Body of pancreas (tissue), 4 donors: ENCODE data around the gene TAF15. TPM values are rescaled to one million over a fixed set of nuclear protein-coding genes. Genes with fewer than 3 reads are reported as not detected.

Experiments
- ATAC-seq: fragments of 150-250 bp; one replicate; pipeline ENCODE4 v1.9.1; 2016
- DNase-seq, 4 donors: peaks; one replicate each; pipeline ENCODE4 v3.0.0-alpha.2; 2019
- H3K27ac ChIP-seq, 4 donors: fragments of 200-600 bp; sonication (generic); 1 replicate in 3 of 4; 2 replicates in 1 of 4; pipeline versions ENCODE4 v1.5.1 to v1.6.1; 2016 to 2019; ENCODE audit warnings: mild to moderate bottlenecking in 1 of 4, mixed read lengths in 1 of 4, moderate library complexity in 1 of 4
- H3K27me3 ChIP-seq, 2 donors: fragments of 200-600 bp; sonication (generic); one replicate each; pipeline ENCODE4 v1.6.0; 2016; ENCODE audit warnings: mild to moderate bottlenecking in 1 of 2
- H3K36me3 ChIP-seq, 2 donors: fragments of 200-600 bp; sonication (generic); replicated peaks in 1 of 2; 2 replicates each; pipeline ENCODE4 v1.5.1; 2016; ENCODE audit warnings: low read depth in 2 of 2; ENCODE audit not compliant: insufficient read depth in 1 of 2
- H3K4me1 ChIP-seq: fragments of 200-600 bp; sonication (generic); one replicate; pipeline ENCODE4 v1.6.0; 2016
- H3K4me3 ChIP-seq, 2 donors: fragments of 200-600 bp; sonication (generic); 1 replicate in 1 of 2; 2 replicates in 1 of 2; pipeline ENCODE4 v1.5.1; 2016 to 2019
- H3K9me3 ChIP-seq, 3 donors: fragments of 200-600 bp; sonication (generic); 1 replicate in 2 of 3; 2 replicates in 1 of 3; pipeline ENCODE4 v1.5.1; 2016
- CTCF ChIP-seq, 7 experiments: fragments of 450-650 bp in 4 of 7; fragments of 200-600 bp in 3 of 7; sonication (generic) in 3 of 7; IDR thresholded peaks; one replicate each; pipeline ENCODE4 v1.5.1; 2016 to 2019; ENCODE audit warnings: antibody characterized with exemption in 7 of 7
- POLR2A ChIP-seq, 3 donors: fragments of 450-650 bp; IDR thresholded peaks; one replicate each; pipeline ENCODE4 v1.6.1; 2016; ENCODE audit warnings: antibody characterized with exemption in 3 of 3, mild to moderate bottlenecking in 2 of 3
- WGBS, 2 donors: methylation state at CpG; one replicate each; pipeline ENCODE4 v1.1.5; 2017; 5-methylcytosine and 5-hydroxymethylcytosine counted together
- intact Hi-C: fragments of 100-400 bp; cut with DNase I; formaldehyde crosslinking; loops from one replicate; pipeline ENCODE4 v1.15.1; 2023
- total RNA-seq, 2 donors: library from RNA; depleted of rRNA; stranded (reverse); fragments of >200 nt; gene quantifications; one replicate each; pipeline ENCODE4 v1.1.0, GENCODE V29; 2016

The TAF15 gene
- total RNA-seq, 2 donors from 2014 or later: 47.7 to 51.1 TPM

- ATAC-seq (no peak), DNase-seq (peak in 1 of 4 donors; percentile 8)
- no peak within 1 kb of the TSS for H3K4me3 ChIP-seq
- H3K9me3 ChIP-seq: no peaks in the 10 kb centered on the region
- H3K27ac ChIP-seq: no peak within 1 kb of the TSS
- no peaks in the 10 kb centered on the region for H3K36me3 ChIP-seq
- no peaks in the 10 kb centered on the region for H3K4me1 ChIP-seq
- intact Hi-C loops: loop anchor here (10.0 kb wide), 1 partner anchor 55 kb away; the partner anchor contains the start of gene RDM1
- H3K27me3 ChIP-seq: no peaks in the 10 kb centered on the region
- TF ChIP-seq CTCF (IDR thresholded peaks at IDR 0.05) (no peak), POLR2A (IDR thresholded peaks at IDR 0.05) (peak in 2 of 3 donors; percentile 40 to 41)
- 66 to 81% methylated on average over 11 of the region's 11 CpGs for WGBS, 2 donors
These were observed 70.7 kb downstream of the TAF15 start, which contains the start of gene CCL5 for GRCh38 chr17:35879773-35880654. CCL5 (minus strand) TSS chr17:35880360.

- ATAC-seq (no peak), DNase-seq (no peak)
- Histone ChIP-seq H3K27ac (no peak overlapping the region), H3K9me3 (no peaks in the 10 kb centered on the region), H3K4me3 (no peak overlapping the region), H3K36me3 (no peaks in the 10 kb centered on the region), H3K4me1 (no peaks in the 10 kb centered on the region), H3K27me3 (no peaks in the 10 kb centered on the region)
- WGBS, 2 donors: 80 to 83% methylated on average over 1 to 2 of the region's 2 CpGs
- intact Hi-C loops: no loop called here
- TF ChIP-seq POLR2A (IDR thresholded peaks at IDR 0.05) (no peak), CTCF (IDR thresholded peaks at IDR 0.05) (no peak)
These were observed 80.0 kb downstream of the TAF15 start for GRCh38 chr17:35889241-35889640.

DNA sequence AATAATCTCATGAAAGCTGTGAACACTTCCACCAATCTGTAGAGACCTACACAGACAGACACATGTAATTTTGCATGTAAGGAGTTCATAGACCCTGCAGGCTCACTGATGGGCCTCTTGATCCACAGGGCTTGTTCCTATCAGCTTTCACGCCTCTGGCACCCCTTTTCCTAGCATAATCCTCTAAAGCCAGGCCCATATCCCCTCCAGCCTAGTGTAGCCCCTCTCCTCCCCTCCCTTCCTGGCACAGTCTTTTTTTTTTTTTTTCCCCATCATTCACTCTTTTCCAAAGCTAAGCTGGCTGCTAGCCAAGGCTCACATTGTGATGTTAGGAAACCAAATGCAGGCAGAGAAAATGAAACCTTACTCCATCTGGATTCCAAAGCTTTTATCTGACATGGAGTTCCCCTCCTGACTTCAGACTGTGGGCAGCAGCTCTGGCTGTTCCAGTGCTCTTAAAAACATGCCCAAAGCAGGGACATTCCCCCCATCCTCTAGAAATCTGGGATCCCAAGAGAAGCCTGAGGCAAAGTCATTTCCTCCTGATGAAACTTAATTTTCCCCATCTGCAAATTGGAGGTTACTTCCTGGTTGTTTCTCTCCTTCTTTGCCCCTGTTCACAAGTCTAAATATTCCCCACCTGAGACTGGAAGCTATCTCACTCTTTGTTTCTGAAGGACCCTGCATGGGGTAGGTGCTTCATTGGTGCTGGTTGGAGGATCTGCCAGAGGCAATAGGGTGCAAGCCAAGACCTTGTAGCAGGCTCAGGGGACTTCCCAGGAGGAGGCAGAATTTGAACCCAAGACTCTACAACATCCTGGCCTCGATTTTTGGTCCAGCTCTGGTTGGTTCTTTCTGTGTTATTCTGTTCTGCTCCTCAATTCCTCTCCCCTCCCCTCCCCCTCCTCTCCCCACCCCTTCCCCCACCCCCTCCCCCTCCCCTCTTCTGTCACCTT lies 80.8 kb downstream of the TAF15 start:
- Histone ChIP-seq H3K4me3 (no peak overlapping the region), H3K27ac (peak overlapping the region in 2 of 4 donors; percentile 49 to 65)

DNA sequence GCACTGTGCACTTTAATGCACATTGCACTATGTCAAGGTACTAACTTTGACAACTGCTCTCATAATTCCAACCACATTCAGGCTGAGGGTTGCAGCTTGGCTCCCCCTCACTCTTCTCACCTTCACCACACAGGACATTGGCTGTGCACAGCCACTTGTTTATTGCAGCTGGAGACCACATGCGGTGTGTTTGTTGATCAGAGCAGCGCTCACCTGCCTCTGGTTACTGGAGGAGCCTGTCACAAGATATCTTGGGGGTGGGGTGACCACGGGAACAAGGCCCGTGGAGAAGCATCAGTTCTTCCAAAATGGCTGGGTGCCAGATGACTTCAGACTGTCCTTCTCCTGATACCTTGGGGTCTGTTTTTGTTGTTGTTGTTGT lies 81.5 kb downstream of the TAF15 start:
- WGBS, 2 donors: 46% methylated on average over 4 of the region's 4 CpGs; no CpG with 5 or more reads in 1 of the 2 donors
- TF ChIP-seq POLR2A (IDR thresholded peaks at IDR 0.05) (no peak), CTCF (IDR thresholded peaks at IDR 0.05) (no peak)
- H3K4me3 ChIP-seq: no peak overlapping the region
- H3K9me3 ChIP-seq: no peaks in the 10 kb centered on the region
- intact Hi-C loops: no loop called here
- peak; percentile 13 to 50 (median 24) for DNase-seq
- H3K4me1 ChIP-seq: no peaks in the 10 kb centered on the region
- H3K27ac ChIP-seq: no peak overlapping the region
- no peaks in the 10 kb centered on the region for H3K27me3 ChIP-seq
- no peak for ATAC-seq
- no peaks in the 10 kb centered on the region for H3K36me3 ChIP-seq

More for the DNA sequence above, 80.8 kb downstream of the TAF15 start:
- intact Hi-C loops: no loop called here
- Histone ChIP-seq H3K9me3 (no peaks in the 10 kb centered on the region), H3K36me3 (no peaks in the 10 kb centered on the region), H3K4me1 (no peaks in the 10 kb centered on the region), H3K27me3 (no peaks in the 10 kb centered on the region)
- 67 to 90% methylated on average over 2 of the region's 2 CpGs for WGBS, 2 donors
- no peak for ATAC-seq
- DNase-seq: peak in 2 of 4 donors; percentile 36 to 41
- TF ChIP-seq CTCF (IDR thresholded peaks at IDR 0.05): no peak
- no peak for TF ChIP-seq POLR2A (IDR thresholded peaks at IDR 0.05)
